Natural killer cell (primary cell): ENCODE results near the gene MEF2D. TPM values are rescaled to one million over a fixed set of nuclear protein-coding genes. Genes with fewer than 3 reads are reported as not detected.
A peak's percentile ranks its signal among the peaks of the same experiment; 100 is the strongest.

ENCODE experiments used
- ATAC-seq, 3 donors: fragments of 150-1000 bp in 2 of 3; fragments of 200-7000 bp in 1 of 3; cut with Tn5 transposase; 1 replicate in 1 of 3; 2 replicates in 2 of 3; pipeline ENCODE4 v1.10.0; 2021; ENCODE audit warnings: mild to moderate bottlenecking in 2 of 3, moderate library complexity in 2 of 3
- DNase-seq, 2 donors: peaks; one replicate each; pipeline versions ENCODE4 v3.0.0 to v3.0.0-alpha.2; 2013 to 2021; ENCODE audit warnings: mixed read lengths in 1 of 2
- H3K27ac ChIP-seq: one replicate; pipeline ENCODE4 v1.5.1; 2013; ENCODE audit warnings: mild to moderate bottlenecking, low read length
- H3K27me3 ChIP-seq: one replicate; pipeline ENCODE4 v1.6.1; 2013; ENCODE audit warnings: low read length; ENCODE audit not compliant: control insufficient read depth, insufficient read depth
- H3K36me3 ChIP-seq: one replicate; pipeline ENCODE4 v1.6.1; 2013; ENCODE audit warnings: low read length; ENCODE audit not compliant: control insufficient read depth, insufficient read depth
- H3K4me1 ChIP-seq: one replicate; pipeline ENCODE4 v1.6.1; 2013; ENCODE audit warnings: low read length; ENCODE audit not compliant: control insufficient read depth, insufficient read depth
- H3K4me3 ChIP-seq: one replicate; pipeline ENCODE4 v1.5.1; 2013; ENCODE audit warnings: low read length
- H3K9me3 ChIP-seq: one replicate; pipeline ENCODE4 v1.6.1; 2013; ENCODE audit warnings: low read length; ENCODE audit not compliant: control insufficient read depth, insufficient read depth
- H3K27ac Mint-ChIP-seq, 2 donors: one replicate each; pipeline ENCODE4 v1.8.0; 2022; ENCODE audit warnings: mild to moderate bottlenecking in 2 of 2, mixed read lengths in 2 of 2, moderate library complexity in 1 of 2
- H3K27me3 Mint-ChIP-seq, 2 donors: one replicate each; pipeline ENCODE4 v1.8.0; 2022; ENCODE audit warnings: low read depth in 2 of 2, mixed read lengths in 2 of 2
- H3K36me3 Mint-ChIP-seq: one replicate; pipeline ENCODE4 v1.8.0; 2022; ENCODE audit warnings: mixed read lengths
- H3K4me1 Mint-ChIP-seq, 2 donors: one replicate each; pipeline ENCODE4 v1.8.0; 2022; ENCODE audit warnings: mixed read lengths in 2 of 2
- H3K4me3 Mint-ChIP-seq: one replicate; pipeline ENCODE4 v1.8.0; 2022; ENCODE audit warnings: mild to moderate bottlenecking, moderate library complexity, mixed read lengths
- H3K9me3 Mint-ChIP-seq, 2 donors: one replicate each; pipeline ENCODE4 v1.8.0; 2022; ENCODE audit warnings: mixed read lengths in 2 of 2
- CTCF ChIP-seq: fragments of 200-600 bp; IDR thresholded peaks from one replicate; pipeline ENCODE4 v1.8.0; 2022; ENCODE audit warnings: antibody characterized with exemption
- WGBS: methylation state at CpG from one replicate; pipeline ENCODE4 v1.1.7; 2013; ENCODE audit warnings: missing lambda C conversion rate; ENCODE audit not compliant: insufficient coverage; 5-methylcytosine and 5-hydroxymethylcytosine counted together
- intact Hi-C: fragments of 100-400 bp; cut with micrococcal nuclease; formaldehyde crosslinking; loops from one replicate; pipeline ENCODE4 v1.14.2; 2022
- total RNA-seq, 4 donors: library from RNA; stranded (reverse); fragments of 120-200 nt in 1 of 4; gene quantifications; one replicate each; pipeline versions ENCODE4 v1.2.3 to v1.2.4, GENCODE V29; 2013 to 2022

The MEF2D gene
- 100 to 1,000 TPM; 232 to 298 (median 284) TPM for total RNA-seq
- 30.6 TPM for total RNA-seq (2013)

DNA sequence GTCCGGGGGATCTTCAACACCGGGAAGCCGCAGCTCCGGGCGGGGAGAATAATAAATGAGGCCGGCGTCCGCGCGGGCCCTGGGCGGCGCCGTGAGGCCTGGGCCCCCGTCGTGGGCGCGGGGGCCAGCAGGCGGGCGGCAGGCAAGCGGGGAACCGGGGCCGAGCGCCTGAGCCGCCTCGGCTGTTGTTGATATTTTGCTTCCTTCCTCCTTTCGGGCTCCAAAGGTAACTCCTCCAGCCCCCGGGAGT lies at the start of gene MEF2D:
Gene MEF2D (minus strand): TSS at position 233 of the 250 bp plus-strand sequence. CDS start 17,483 bp downstream, outside the sequence.
- Mint-ChIP-seq H3K36me3 (no peaks in the 10 kb centered on the region), H3K4me3 (peak within 1 kb of the TSS; percentile 89), H3K27ac (peak within 1 kb of the TSS; percentile 96 to 99), H3K27me3 (no peaks in the 10 kb centered on the region), H3K4me1 (peaks cover 67 to 83% of the 10 kb centered on the region in 2 donors), H3K9me3 (no peaks in the 10 kb centered on the region)
- no peak for ATAC-seq
- peaks cover 3% of the 10 kb centered on the region for H3K36me3 ChIP-seq
- 0% methylated on average over 27 of the region's 27 CpGs for WGBS
- no peak for TF ChIP-seq CTCF
- peak within 1 kb of the TSS; percentile 98 for H3K27ac ChIP-seq
- intact Hi-C loops: loop anchor here (1.0 to 5.0 kb wide), 3 partner anchors 20 to 163 kb away; partner anchors contain the start of genes CCT3 and TSACC
- peaks cover 83% of the 10 kb centered on the region for H3K4me1 ChIP-seq
- peak within 1 kb of the TSS; percentile 93 for H3K4me3 ChIP-seq
- DNase-seq: no peak
- H3K27me3 ChIP-seq: no peaks in the 10 kb centered on the region
- no peaks in the 10 kb centered on the region for H3K9me3 ChIP-seq

GRCh38 chr1:156550346-156550745 lies 49.8 kb upstream of the MEF2D start:
- TF ChIP-seq CTCF: no peak
- H3K9me3 Mint-ChIP-seq: no peaks in the 10 kb centered on the region
- intact Hi-C loops: no loop called here

GRCh38 chr1:156549831-156550230 lies 49.3 kb upstream of the MEF2D start:
- no peaks in the 10 kb centered on the region for H3K27me3 ChIP-seq
- no peaks in the 10 kb centered on the region for H3K27me3 Mint-ChIP-seq
- WGBS: 100% methylated on average over 1 of the region's 1 CpG
- H3K4me3 ChIP-seq: no peak overlapping the region
- no peaks in the 10 kb centered on the region for H3K9me3 ChIP-seq
- no peaks in the 10 kb centered on the region for H3K9me3 Mint-ChIP-seq
- peaks cover 0 to 10% of the 10 kb centered on the region in 2 donors for H3K4me1 Mint-ChIP-seq
- H3K36me3 Mint-ChIP-seq: no peaks in the 10 kb centered on the region
- no peaks in the 10 kb centered on the region for H3K36me3 ChIP-seq
- no peak overlapping the region for H3K27ac ChIP-seq
- ATAC-seq: no peak
- H3K4me1 ChIP-seq: peaks cover 25% of the 10 kb centered on the region
- no peak overlapping the region for H3K27ac Mint-ChIP-seq
- intact Hi-C loops: no loop called here
- no peak for TF ChIP-seq CTCF
- no peak for DNase-seq
- H3K4me3 Mint-ChIP-seq: no peak overlapping the region

More at GRCh38 chr1:156550346-156550745, 49.8 kb upstream of the MEF2D start:
- Histone ChIP-seq H3K27ac (no peak overlapping the region), H3K4me3 (no peak overlapping the region), H3K9me3 (no peaks in the 10 kb centered on the region), H3K36me3 (no peaks in the 10 kb centered on the region), H3K27me3 (no peaks in the 10 kb centered on the region), H3K4me1 (peaks cover 25% of the 10 kb centered on the region)
- no peak overlapping the region for H3K4me3 Mint-ChIP-seq
- 85% methylated on average over 5 of the region's 5 CpGs for WGBS
- DNase-seq (no peak), ATAC-seq (no peak)
- no peaks in the 10 kb centered on the region for H3K27me3 Mint-ChIP-seq
- H3K4me1 Mint-ChIP-seq: peaks cover 0 to 5% of the 10 kb centered on the region in 2 donors
- no peak overlapping the region for H3K27ac Mint-ChIP-seq
- no peaks in the 10 kb centered on the region for H3K36me3 Mint-ChIP-seq

GRCh38 chr1:156549390-156549789 lies 48.8 kb upstream of the MEF2D start:
- Mint-ChIP-seq H3K4me1 (peaks cover 0 to 15% of the 10 kb centered on the region in 2 donors), H3K27me3 (no peaks in the 10 kb centered on the region), H3K36me3 (no peaks in the 10 kb centered on the region), H3K9me3 (no peaks in the 10 kb centered on the region), H3K4me3 (no peak overlapping the region), H3K27ac (no peak overlapping the region)
- no peak overlapping the region for H3K4me3 ChIP-seq
- no peaks in the 10 kb centered on the region for H3K36me3 ChIP-seq
- no peaks in the 10 kb centered on the region for H3K27me3 ChIP-seq
- H3K27ac ChIP-seq: no peak overlapping the region
- intact Hi-C loops: no loop called here
- TF ChIP-seq CTCF: no peak
- 84% methylated on average over 2 of the region's 2 CpGs for WGBS
- DNase-seq (peak in 1 of 2 donors; percentile 25), ATAC-seq (peak in 1 of 3 donors; percentile 44)
- H3K9me3 ChIP-seq: no peaks in the 10 kb centered on the region
- H3K4me1 ChIP-seq: peaks cover 25% of the 10 kb centered on the region
